D721Med (cell line): Measurements from ENCODE around the gene MAPK13.

ENCODE experiments used
- DNase-seq: peaks from one replicate; pipeline ENCODE4 v3.0.0; 2011; ENCODE audit warnings: low spot score; ENCODE audit not compliant: insufficient read length
- FAIRE-seq: peaks from 2 replicates; lab custom pipeline; 2011; peaks lifted over from hg19 to GRCh38; lab: Jason Lieb, UNC
- TF ChIP-seq, protein P1 (sequence below): IDR thresholded peaks from 2 replicates; pipeline ENCODE4 v1.5.1; 2012; ENCODE audit warnings: mild to moderate bottlenecking, control low read depth; ENCODE audit not compliant: insufficient read depth; ENCODE audit errors: missing control alignments

The MAPK13 gene

DNA sequence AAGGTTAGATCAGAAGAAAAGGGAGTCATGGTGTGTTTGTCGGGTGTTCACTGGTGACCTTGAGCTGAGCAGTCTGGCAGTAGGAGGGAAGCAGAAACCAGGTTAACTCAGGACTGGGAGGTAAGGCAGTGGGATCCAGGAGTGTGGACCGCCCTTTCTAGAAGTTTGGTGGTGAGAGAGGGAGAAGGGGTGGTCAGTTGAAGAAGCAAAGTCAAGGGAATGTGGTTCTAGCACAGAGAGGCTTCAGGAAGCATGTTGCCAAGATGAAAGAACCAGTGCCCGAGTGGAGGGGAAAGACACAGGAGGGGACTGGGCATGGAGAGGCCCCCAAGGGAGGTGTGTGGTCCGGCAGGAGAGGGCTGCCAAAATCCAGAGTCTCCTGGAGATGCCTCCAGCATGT lies 3.6 kb downstream of the MAPK13 start:
- TF ChIP-seq, protein P1, sequence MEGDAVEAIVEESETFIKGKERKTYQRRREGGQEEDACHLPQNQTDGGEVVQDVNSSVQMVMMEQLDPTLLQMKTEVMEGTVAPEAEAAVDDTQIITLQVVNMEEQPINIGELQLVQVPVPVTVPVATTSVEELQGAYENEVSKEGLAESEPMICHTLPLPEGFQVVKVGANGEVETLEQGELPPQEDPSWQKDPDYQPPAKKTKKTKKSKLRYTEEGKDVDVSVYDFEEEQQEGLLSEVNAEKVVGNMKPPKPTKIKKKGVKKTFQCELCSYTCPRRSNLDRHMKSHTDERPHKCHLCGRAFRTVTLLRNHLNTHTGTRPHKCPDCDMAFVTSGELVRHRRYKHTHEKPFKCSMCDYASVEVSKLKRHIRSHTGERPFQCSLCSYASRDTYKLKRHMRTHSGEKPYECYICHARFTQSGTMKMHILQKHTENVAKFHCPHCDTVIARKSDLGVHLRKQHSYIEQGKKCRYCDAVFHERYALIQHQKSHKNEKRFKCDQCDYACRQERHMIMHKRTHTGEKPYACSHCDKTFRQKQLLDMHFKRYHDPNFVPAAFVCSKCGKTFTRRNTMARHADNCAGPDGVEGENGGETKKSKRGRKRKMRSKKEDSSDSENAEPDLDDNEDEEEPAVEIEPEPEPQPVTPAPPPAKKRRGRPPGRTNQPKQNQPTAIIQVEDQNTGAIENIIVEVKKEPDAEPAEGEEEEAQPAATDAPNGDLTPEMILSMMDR, result no peak
- DNase-seq, result no peak
- FAIRE-seq, result no peak

DNA sequence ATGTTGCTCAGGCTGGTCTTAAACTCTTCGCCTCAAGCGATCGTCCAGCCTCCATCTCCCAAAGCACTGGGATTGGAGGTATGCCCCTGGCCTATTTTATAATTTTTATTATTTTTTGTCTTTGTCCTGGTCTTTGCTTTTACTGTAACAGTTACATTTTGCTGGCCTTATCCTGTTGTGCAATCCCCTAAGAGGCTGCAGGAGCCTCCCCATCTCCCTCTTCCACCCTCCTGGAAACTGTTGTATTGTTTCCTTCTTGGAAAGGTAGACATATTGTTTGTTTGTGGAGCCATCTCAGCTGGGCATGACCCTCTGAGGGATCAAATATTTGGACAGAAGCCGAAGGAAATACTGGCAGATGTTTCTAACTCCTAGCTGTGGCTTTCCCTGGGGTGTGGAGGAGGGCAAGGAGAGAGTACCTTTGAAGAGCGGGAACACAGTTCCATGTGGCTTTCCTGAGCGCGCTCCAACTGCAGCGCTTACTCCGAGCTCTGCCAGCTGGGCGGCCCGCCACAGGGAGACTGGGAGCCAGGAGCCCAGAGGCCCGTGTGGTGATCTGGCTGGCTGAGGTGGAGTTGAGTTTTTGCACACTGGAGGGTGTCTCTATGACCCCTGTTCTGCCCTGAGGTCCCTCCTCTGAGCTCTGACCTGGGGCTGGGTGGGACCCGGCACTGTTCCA lies 4.9 kb downstream of the MAPK13 start:
- TF ChIP-seq, protein P1, result no peak
- DNase-seq, result no peak
- FAIRE-seq, result no peak

DNA sequence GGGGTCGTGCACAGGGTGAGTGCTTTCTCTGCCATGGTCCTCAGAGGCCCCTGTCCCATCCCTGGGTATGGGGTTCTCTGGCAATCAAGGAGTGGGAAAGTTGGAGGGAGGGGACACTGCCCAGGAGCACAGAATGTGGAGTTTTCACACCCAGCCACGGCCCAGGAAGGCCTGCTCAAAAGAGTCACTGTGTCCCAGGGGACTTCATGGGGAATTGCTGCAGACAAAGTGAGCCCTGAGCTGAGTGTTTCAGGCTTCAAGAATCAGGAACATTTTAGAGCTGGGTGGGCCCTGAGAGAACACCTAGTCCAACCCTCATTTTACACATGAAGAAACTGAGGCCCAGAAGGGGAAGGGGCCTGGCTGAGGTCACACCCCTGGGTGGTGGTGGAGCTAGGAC lies 5.7 kb downstream of the MAPK13 start:
- FAIRE-seq, result no peak
- no peak for DNase-seq
- TF ChIP-seq, protein P1, result no peak

DNA sequence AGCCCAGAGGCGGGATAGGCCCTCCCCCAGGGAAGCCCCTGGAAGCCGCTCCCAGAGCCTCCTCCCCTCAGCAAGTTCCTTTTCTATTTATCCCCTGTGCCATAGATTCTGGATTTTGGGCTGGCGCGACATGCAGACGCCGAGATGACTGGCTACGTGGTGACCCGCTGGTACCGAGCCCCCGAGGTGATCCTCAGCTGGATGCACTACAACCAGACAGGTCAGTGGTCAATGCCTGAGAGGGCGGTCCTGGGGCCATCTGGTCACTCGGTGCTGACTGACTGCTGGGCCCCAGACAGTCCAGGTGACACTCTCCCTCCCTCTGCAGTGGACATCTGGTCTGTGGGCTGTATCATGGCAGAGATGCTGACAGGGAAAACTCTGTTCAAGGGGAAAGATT lies 6.2 kb downstream of the MAPK13 start:
- TF ChIP-seq, protein P1, result no peak
- DNase-seq (no peak), FAIRE-seq (no peak)

DNA sequence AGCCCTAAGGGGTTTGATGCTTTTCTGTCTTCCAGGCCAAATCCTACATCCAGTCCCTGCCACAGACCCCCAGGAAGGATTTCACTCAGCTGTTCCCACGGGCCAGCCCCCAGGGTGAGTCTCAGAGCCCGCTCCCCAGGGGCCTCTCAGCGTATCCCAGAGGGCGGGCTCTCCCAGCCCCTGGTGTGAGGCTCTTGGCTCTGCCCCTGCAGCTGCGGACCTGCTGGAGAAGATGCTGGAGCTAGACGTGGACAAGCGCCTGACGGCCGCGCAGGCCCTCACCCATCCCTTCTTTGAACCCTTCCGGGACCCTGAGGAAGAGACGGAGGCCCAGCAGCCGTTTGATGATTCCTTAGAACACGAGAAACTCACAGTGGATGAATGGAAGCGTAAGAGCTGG lies 8.4 kb downstream of the MAPK13 start:
- TF ChIP-seq, protein P1, result no peak
- DNase-seq (no peak), FAIRE-seq (no peak)

DNA sequence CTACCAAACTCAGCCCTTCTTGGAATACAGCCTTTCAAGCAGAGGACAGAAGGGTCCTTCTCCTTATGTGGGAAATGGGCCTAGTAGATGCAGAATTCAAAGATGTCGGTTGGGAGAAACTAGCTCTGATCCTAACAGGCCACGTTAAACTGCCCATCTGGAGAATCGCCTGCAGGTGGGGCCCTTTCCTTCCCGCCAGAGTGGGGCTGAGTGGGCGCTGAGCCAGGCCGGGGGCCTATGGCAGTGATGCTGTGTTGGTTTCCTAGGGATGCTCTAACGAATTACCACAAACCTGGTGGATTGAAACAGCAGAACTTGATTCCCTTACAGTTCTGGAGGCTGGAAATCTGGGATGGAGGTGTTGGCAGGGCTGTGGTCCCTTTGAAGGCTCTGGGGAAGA lies 9.1 kb downstream of the MAPK13 start:
- DNase-seq, result no peak
- TF ChIP-seq, protein P1, result peak; percentile 39
- no peak for FAIRE-seq

DNA sequence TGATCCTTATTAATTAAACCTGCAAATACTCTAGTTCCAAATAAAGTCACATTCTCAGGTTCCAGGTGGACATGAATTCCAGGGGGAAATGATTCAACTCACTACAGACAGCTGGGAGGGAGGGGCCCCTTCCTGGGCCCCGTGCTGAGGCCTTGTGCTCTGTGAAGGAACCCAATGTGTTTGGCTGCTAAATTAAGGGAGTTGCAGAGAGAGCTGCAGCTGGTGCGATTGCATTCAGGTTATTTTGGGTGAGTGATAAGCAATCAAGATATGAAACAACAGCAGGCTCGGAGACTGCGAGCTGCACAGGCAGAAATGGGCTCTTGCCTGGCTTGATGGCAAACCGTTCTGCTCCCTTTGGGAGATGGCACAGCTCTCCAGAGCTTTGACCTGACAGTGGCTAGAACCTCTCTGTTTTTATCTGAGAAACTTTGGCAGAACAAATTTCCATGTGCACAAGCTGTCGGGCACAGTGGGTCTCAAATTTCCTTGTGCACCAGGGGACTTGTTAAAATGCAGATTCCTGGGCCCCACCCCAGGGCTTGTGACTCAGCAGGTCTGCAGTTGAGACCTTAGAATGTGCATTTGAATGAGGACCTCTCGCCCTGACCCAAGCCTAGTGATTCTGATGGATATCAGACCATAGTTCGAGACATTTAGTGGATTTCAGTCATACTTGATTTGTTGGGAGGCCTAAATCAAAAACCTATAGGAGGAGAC lies 9.8 kb downstream of the MAPK13 start:
- TF ChIP-seq, protein P1, result no peak
- no peak for FAIRE-seq
- DNase-seq, result no peak
